SHP77 treated with DMSO at 0.1 percent for 48 hours (cell line): Measurements from ENCODE around the gene PIEZO2.
"Not testable (repeated sequence)": the region's sequence is repeated elsewhere in the genome, so short reads cannot be mapped to it uniquely, and the experiment has no call there.

ENCODE experiments used
- DNase-seq: peaks from one replicate; lab custom pipeline; 2025; lab: John Stamatoyannopoulos, UW

The PIEZO2 gene

GRCh38 chr18:11148680-11149440 is 509 bp downstream of the PIEZO2 start:
- no peak for DNase-seq

GRCh38 chr18:11147962-11148679 is 1.2 kb downstream of the PIEZO2 start:
- DNase-seq: no peak

- no peak for DNase-seq
Measured at GRCh38 chr18:11147371-11147951, 1.9 kb downstream of the PIEZO2 start.

- DNase-seq: no peak
Measured at GRCh38 chr18:11146947-11147345, 2.4 kb downstream of the PIEZO2 start.

- DNase-seq: no peak
Measured at GRCh38 chr18:11146238-11146946, 3.0 kb downstream of the PIEZO2 start.

GRCh38 chr18:11145413-11146191 is 3.8 kb downstream of the PIEZO2 start:
- no peak for DNase-seq

GRCh38 chr18:11137400-11137799 is 12.0 kb downstream of the PIEZO2 start:
- DNase-seq: no peak

- no peak for DNase-seq
Measured at GRCh38 chr18:11136241-11136640, 13.1 kb downstream of the PIEZO2 start.

- DNase-seq: no peak
Measured at GRCh38 chr18:11134940-11135339, 14.4 kb downstream of the PIEZO2 start.

GRCh38 chr18:11129059-11129458 is 20.3 kb downstream of the PIEZO2 start:
- DNase-seq: not testable (repeated sequence)

GRCh38 chr18:11125492-11126315 is 23.7 kb downstream of the PIEZO2 start:
- DNase-seq: no peak

- DNase-seq: no peak
Measured at GRCh38 chr18:11124054-11124453, 25.3 kb downstream of the PIEZO2 start.

GRCh38 chr18:11121443-11121849 is 27.9 kb downstream of the PIEZO2 start:
- no peak for DNase-seq

- DNase-seq: no peak
Measured at GRCh38 chr18:11119959-11120587, 29.3 kb downstream of the PIEZO2 start.

GRCh38 chr18:11119550-11119949 is 29.8 kb downstream of the PIEZO2 start:
- DNase-seq: no peak

- DNase-seq: no peak
Measured at GRCh38 chr18:11118051-11118766, 31.2 kb downstream of the PIEZO2 start.

- no peak for DNase-seq
Measured at GRCh38 chr18:11115276-11115675, 34.1 kb downstream of the PIEZO2 start.

- DNase-seq: no peak
Measured at GRCh38 chr18:11114653-11115052, 34.7 kb downstream of the PIEZO2 start.

GRCh38 chr18:11113937-11114336 is 35.4 kb downstream of the PIEZO2 start:
- no peak for DNase-seq
